Ammon's horn (tissue), 1 donor: ENCODE measurements around the gene KDF1.
"Not testable (repeated sequence)": the region's sequence is repeated elsewhere in the genome, so short reads cannot be mapped to it uniquely, and the experiment has no call there.

Experiments
- DNase-seq: peaks from one replicate; pipeline ENCODE4 v3.0.0-alpha.2; 2016; ENCODE audit warnings: low spot score

Gene KDF1

DNA sequence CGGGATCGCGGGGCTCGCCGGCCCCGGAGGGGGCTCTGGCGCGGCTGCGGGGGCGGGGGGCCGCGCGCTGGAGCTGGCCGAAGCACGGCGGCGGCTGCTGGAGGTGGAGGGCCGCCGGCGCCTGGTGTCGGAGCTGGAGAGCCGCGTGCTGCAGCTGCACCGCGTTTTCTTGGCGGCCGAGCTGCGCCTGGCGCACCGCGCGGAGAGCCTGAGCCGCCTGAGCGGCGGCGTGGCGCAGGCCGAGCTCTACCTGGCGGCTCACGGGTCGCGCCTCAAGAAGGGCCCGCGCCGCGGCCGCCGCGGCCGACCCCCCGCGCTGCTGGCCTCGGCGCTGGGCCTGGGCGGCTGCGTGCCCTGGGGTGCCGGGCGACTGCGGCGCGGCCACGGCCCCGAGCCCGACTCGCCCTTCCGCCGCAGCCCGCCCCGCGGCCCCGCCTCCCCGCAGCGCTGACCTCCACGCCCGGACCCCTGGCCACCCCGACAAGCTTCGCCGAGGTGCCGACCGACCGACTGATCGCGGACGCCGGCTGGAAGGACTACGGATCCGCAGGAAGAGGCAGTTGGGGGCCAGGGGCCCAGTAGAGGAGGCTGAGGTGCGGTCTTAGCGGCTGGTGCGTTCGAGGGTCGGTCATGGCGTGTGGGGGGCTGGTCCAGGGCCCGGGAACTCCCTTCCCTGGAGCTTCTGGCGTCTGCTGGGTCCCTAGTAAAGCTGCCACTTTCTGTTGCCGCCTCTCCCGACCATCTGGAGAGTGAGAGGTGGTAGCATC, 33.9 kb upstream of the KDF1 start:
- DNase-seq = no peak

DNA sequence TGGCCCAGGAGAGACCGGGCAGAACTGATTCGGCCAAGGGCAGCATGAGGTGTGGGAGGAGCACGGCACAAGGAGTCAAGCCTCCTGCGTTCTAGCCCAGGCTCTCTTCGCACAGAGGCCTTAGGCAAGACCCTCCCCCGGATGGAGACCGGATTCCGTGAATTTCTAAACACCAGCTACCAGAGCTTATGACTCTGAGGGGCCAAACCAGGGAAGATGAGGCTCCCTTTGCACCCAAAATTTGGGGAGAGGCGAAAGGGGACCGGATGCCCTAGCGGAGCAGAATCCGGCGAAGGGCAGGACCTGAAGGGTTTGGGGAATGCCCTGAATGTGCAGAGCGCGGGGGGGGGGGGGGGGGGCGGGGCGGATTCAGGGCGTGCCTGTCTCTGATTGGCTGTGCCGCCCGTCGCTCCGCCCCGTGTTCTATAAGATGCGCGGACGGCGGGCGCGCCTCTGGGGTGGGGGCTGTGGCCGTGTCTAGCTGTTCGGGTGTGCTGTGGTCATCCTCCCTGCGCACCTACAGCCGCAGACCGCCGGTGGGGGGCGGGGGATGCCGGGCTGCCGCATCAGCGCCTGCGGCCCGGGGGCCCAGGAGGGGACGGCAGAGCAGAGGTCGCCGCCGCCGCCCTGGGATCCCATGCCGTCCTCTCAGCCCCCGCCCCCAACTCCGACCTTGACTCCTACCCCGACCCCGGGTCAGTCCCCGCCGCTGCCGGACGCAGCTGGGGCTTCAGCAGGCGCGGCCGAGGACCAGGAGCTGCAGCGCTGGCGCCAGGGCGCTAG, 33.2 kb upstream of the KDF1 start, which contains the start of gene TRNP1:
TRNP1 (plus strand) TSS at position 456 of the 783 bp plus-strand sequence; CDS start at position 551, 95 bp downstream.
- DNase-seq = peak; percentile 81

DNA sequence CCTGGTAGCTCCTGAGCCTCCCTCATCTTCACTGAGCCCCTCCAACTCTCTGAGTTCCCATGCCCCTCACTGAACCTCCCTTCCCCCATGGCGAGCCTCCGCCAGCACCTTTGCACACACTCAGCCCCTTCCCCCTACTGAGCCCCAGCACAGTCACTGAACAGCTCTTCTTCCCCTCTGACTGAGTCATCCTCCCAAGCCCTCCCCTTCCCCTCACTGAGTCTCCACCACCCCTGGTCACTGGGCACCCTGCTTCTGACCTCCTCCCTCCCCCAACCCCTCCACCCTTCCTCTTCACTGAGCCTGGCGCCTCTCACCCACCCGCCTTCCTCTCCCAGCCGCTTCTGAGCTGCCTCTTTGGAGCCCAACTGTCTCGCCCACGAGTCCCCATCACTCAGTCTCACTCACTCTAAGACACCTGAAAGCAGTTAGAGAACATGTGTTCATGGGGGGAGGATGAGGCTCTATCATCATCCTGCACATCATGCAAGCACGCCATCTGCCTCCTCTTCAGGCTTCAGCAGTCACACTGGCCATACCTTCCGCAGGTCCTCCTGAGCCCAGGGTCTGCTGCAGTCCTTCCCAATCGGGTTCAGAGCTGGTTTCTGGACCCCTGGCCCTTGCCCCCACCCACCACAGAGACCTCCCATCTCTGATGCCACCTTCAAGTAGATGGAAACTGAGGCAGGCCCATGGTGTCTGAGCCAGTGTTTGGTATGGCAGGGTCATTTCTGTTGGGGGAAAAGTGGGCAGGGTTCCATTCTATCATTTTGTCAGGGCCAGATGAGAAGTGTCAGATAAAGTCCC, 31.2 kb upstream of the KDF1 start:
- DNase-seq = no peak

DNA sequence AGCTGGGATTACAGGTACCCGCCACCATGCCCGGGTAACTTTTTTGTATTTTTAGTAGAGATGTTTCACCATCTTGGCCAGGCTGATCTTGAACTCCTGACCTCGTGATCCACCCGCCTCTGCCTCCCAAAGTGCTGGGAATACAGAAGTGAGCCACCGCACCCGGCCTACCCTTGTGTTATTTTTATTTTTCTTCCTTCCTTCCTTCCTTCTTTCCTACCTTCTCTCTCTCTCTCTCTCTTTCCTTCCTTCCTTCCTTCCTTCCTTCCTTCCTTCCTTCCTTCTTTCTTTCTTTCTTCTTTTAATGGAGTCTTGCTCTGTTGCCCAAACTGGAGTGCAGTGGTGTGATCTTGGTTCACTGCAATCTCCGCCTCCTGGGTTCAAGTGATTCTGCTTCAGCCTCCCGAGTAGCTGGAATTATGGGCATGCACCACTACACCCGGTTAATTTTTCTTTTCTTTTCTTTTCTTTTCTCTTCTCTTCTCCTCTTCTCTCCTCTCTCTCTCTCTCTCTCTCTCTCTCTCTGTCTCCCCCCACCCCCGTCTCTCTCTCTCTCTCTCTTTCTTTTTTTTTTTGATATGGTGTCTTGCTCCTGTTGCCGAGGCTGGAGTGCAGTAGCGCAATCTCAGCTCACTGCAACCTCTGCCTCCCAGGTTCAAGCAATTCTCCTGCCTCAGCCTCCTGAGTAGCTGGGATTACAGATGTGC, 29.3 kb upstream of the KDF1 start:
- not testable (repeated sequence) for DNase-seq

DNA sequence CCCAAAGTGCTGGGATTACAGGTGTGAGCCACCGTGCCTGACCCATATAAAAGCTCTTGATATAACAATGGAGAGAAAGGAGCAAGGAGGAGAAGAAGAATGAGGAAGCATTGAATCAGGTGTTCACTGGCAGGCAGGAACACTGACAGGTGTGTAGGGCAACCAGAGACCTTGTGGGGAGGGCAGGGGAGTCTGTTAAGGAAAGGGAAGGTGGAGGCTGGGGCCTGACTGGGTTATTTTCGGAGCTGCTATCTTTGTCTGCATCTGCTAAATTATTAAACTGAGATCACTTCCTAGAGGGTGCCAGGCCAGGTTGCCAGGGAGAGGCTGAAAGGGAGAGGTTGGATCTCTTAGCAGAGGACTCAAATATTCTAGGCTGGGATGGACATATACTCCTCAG, 26.4 kb upstream of the KDF1 start:
- no peak for DNase-seq

DNA sequence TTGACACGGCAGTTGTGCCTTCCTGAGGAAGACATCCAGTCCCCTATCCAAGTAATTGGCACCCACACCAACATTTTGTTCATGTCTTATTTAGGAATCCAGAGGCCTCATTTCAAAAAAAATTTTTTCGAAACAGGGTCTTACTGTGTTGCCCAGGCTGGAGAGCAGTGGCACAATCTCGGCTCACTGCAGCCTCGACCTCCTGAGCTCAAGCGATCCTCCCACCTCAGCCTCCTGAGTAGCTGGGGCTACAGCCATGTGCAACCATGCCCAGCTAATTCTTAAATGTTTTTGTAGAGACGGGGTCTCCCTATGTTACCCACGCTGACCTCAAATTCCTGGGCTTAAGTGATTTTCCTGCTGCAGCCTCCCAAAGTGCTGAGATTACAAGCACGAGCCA, 24.0 kb upstream of the KDF1 start:
- DNase-seq = no peak

DNA sequence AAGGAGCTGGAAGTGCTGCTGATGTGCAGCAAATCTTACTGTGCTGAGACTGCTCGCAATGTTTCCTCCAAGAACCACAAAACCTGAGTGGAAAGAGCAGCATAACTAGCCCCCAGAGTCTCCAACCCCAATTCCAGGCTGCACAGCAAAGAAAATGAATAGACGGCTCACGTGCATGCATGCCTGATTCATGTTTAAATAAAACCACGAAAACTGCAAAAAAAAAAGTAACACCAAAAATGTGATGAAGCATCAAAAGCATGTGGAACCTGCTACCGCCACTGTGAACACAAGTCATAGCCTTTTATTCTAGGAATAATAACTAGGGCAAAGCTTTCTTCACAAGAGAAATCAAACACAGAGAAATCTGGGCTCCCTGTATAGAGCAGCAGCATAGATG, 23.6 kb upstream of the KDF1 start:
- DNase-seq = no peak

DNA sequence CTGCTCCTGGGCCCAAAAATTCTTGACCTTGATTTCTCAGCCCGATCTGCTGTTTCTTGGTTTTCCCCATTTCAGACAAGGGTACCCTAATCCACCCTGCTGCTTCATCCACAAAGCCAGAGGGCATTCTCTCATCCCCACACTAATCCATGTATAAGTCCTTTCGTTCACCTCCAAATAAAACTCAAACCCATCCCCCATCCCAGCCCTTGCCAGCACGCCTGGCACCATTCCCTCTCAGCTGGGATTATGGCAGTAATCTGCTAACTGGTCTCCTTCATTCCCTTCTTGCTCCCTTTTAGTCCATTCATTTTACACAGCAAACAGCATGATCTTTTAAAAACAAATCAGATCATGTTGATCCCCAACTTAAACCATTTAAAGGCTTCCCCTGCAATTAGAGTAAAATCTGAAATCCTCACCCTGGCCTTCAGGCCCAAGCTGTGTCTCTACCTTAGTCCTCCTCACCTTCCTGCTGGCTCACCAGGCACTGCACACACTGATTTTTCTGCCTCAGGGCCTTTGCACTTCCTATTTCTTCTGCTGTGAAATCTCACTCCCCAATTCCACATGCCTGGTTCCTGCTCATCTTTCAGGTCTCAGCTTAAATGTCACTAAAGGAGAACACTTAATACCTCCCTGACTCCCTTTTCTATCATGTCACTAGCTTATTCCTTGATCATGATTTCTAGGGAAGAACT, 21.0 kb upstream of the KDF1 start:
- no peak for DNase-seq

DNA sequence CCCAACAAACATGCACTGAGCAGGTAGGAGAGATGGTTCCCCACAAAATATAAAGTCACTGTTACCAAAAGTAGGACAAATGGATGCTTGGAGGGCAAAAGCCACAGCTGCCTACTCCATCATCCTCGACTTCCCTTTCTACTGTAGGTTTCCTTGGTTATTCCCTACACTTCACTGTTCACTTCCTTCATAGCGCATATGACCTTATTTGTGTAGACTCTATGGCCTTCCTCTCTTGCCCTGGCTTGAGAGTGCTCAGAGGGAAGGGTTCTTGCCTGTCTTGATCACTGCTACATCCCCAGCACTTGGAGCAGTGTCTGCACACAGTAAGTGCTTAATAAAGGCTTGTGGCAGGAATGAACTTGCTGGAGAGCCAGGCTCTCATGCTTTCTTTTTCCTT, 18.6 kb upstream of the KDF1 start:
- DNase-seq = no peak

DNA sequence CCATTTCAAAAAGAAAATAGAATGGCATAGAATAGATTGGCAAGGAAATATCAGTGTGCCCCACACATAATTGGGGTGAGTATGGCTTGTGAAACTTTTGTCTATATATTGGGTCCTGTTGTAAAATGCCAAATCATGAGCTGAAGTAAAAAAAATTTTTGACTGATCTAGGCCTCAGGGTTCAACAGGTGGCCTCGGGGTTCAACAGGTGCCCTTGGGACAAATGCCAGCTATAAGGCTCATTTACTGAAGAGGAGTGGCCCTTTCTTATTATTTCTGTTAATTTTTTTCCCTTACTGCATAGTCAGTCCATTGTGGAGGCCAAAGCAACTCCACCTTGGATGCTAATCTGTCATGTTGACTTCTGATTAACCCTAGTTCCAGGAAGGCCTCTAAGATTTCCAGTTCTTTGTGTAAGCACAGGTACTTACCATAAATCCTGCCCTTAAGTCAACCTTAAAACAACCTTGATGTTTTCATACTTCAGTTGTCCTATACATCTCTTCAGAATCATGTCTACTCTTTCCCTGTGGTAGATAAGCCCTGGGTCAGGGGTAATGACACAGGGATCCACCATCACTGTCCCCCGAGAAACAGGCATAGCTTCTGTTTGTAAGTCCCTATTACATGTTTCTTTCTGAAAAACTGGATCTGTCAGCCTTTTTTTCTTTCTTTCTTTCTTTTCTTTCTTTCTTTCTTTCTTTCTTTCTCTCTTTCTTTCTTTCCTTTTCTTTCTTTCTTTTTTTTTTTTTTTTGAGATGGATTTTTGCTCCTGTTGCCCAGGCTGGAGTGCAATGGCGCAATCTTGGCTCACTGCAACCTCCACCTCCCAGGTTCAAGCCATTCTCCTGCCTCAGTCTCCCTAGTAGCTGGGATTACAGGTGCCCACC, 16.6 kb upstream of the KDF1 start:
- no peak for DNase-seq

DNA sequence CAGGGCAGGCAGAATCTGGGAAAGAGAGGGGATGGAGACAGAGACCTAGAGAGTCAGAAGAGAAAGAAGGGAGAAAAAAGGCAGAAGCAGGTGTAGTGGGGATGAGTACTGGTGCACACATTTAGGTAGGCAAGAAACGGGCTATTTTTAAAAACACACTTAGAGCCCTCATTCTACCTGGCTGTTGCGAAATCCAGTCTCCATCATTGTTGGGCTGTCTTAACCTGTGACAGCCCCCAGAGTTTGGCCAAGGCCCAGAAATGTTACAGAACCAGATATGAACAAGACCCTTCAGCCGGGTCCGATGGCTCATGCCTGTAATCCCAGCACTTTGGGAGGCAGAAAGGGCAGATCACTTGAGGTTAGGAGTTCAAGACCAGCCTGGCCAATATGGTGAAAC, 12.6 kb upstream of the KDF1 start:
- DNase-seq = no peak

DNA sequence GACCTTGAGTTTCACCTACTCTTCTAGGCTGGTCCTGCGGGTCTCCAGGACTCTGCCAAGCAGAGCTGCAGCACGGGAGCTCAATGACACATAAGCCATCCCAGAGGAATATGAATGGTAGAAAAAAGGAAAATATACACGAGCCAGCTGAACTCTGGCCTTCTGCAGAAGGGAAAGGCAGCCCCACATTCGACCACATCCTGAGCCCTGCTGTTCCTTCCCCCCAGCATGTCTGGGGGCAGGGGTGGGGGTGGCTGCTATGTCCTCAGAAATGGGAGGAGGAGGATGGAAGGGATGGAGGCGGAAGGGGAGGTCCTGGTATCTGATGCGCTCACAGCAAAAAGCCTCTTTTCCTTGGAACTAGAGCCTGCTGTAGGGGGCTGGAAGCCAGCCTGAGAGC, 12.1 kb upstream of the KDF1 start:
- no peak for DNase-seq

DNA sequence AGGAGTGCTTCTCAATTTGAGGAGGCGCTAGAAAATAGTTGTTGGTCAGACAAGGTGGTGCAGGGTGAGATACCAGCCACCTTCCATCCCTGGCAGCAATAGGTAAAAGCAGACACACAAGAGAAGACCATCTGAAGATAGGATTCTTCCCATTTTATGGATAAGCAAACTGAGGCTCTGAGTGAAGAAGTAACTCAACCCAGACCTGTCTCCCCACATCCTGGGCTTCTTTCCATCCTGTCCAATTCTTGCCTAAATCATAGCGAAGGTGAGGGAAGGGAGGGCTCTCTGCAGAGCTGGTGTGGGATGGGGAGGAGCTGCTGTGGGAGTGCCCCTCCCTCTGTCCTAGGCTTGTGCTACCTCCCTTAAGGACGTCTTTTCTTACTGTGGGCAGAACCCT, 11.3 kb upstream of the KDF1 start:
- DNase-seq = no peak

DNA sequence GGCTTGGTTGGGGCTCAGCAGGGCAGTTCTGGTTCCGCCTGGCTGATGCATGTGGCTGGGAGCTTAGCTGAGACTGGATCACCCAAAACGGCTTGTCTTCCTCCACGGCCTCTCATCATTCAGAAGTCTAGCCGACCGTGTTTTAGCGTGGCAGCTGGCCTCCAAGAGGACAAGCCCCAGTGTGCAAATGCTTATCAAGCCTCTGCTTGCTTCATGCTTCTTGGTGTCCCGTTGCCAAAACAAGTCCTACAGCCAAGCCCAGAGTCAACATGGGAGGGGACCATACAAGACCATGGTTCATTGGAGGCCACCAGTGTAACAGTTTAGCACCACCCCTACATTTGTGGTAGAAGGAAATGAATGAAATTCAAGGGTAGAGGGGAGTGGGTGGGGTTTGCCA, 10.5 kb upstream of the KDF1 start:
- no peak for DNase-seq

DNA sequence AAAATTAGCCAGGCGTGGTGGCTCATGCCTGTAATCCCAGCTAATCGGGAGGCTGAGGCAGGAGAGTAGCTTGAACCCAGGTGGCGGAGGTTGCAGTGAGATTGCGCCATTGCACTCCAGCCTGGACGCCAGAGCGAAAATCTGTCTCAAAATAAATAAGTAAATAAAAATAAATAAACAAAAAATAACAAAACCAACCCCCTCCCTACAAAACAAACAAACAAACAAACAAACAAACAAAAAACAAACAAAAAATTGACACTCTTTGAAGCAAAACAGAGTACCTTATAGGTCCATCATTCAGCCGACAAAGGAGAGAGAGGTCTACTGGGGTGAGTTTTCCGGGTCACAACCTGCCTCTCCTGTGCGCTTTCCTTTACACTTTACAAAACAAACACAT, 5.4 kb upstream of the KDF1 start:
- no peak for DNase-seq

DNA sequence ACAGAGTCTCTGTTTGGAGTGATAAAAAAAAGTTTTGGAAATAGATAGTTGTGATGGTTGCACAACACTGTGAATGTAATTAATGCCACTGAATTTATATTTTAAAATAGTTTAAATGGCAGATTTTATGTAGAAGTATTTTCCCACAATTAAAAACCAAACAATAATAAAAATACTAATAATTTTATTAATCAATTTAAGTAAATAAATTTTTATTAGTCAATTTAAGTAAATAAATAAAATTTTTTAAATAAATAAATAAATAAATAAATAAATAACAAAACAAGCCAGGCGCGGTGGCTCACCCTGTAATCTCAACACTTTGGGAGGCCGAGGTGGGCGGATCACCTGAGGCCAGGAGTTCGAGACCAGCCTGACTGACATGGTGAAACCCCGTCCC, 4.9 kb upstream of the KDF1 start:
- DNase-seq = no peak

DNA sequence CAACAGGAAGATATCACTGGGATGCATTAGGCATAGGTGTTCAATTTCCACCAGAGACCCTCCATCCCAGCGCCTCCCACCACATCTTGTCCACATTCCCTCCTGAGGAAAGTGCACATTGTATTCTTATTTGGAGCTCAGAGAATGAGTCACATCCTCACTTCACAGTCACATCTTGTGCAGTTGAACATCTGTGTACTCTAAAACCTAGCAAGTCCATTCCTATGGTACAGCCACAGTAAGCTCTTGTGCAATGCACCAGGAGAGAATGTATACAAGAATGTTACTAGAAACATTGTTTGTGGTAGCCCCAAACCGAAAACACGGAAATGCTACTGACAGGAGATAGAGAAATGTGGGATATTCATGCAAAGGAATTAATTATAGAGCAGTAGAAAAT, 1.6 kb upstream of the KDF1 start:
- DNase-seq = no peak

DNA sequence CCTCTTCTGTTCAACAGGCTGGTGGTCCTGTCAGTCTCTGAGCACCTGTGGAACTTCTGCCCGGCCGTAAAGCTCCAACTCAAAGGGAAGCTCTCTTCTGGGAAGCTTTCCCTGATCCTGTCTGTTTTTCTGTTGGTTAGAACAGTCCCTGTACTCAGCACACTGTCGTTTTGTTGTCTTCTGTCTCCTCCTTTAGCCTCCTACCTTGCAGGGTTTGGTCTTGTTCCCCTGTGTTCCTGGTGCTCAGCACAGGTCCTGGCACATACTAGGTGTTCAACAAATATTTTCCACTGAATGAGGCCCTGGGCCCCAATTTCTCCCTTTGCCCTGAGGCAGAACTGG, 328 bp upstream of the KDF1 start:
- DNase-seq = no peak

DNA sequence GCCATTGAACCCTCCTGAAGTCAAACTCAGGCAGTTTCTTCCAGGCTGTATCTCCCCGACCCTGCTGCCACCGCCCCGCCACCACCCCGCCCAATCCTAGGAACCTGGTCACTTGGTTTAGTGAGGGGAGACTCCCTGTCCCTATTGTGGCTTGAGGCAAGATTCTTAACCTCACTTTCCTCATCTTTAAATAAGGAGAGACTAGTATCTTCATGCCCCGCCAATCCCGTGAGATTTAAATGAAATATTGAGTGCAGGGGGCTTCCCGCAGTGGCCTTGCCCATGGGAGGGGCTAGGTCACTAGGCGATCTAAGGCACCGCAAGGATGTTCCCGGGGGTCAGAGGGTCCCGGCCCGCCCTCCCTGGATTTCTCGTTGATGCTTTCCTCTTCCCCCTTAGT, 998 bp downstream of the KDF1 start:
- no peak for DNase-seq

DNA sequence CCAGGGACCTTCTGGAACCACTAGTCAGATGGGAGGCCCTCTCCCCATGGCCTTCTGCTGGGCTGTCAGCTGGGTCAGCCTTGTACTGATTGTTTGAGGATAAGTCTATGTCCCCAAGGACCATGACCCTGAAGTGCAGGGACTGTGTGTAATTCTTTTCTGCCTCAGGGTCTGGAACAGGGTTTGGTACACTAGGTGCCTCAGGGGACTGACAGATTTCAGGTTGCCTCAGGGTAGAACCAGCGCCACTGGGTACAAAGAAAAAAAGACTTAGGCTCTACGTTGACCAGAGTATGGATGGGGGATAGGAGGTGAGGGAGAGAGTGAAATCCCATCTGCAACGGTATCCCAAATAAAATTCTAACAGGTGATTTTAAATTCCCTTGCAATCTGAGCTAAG, 3.0 kb downstream of the KDF1 start:
- no peak for DNase-seq

DNA sequence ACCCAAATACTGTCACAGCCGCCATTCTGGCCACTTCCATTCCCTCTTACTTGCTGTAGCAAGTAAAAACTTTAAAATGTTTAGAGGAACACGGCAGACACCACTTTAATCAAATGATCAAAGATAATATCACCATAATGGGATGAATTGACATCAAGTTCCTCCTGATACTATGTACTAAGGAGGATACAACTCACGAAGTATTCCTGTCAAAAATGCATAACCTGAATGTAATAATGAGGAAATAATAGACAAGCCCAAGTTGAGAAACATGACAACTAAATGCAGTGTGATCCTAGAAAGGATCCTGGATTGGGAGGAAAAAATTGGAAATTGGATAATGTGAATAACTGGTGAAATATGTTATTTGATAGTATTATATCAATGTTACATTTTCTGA, 3.9 kb downstream of the KDF1 start:
- no peak for DNase-seq
